ENCODE results near the gene AUTS2.

DNA sequence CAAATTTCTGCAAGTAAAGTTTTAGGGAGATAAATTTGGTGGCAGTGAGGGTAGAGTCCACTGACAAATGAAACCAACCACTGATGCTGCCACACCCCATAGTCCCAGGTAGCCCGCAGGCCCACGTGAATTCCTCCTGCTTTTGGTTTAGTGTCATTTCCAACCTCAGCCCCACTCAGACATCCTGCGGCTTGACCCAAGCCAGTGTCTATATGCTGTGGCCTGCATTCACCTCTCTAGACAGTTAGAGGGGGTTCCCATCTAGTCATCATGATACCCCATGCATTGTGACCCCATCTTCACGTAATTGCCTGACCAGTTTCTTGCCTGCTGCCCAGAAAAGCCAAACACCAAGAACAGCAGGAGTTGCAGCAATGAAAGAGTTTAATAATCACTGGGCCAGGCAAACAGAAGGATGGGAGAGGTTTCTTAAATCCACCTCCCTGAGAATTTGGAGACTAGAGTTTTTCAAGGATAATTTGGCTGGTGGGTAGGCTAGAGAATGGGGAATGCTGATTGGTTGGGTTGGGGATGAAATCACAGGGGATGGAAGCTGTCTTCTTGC is 1201.6 kb downstream of the AUTS2 start:
- TF ChIP-seq, protein P1, sequence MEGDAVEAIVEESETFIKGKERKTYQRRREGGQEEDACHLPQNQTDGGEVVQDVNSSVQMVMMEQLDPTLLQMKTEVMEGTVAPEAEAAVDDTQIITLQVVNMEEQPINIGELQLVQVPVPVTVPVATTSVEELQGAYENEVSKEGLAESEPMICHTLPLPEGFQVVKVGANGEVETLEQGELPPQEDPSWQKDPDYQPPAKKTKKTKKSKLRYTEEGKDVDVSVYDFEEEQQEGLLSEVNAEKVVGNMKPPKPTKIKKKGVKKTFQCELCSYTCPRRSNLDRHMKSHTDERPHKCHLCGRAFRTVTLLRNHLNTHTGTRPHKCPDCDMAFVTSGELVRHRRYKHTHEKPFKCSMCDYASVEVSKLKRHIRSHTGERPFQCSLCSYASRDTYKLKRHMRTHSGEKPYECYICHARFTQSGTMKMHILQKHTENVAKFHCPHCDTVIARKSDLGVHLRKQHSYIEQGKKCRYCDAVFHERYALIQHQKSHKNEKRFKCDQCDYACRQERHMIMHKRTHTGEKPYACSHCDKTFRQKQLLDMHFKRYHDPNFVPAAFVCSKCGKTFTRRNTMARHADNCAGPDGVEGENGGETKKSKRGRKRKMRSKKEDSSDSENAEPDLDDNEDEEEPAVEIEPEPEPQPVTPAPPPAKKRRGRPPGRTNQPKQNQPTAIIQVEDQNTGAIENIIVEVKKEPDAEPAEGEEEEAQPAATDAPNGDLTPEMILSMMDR (IDR thresholded peaks at IDR 0.05), result no peak
- TF ChIP-seq POLR2A (IDR thresholded peaks at IDR 0.05) (no peak), EP300 (IDR thresholded peaks at IDR 0.05; ENCODE audit: low read depth) (no peak)
